ENCODE data around the gene ANKRD31.
"Not testable (repeated sequence)": the region's sequence is repeated elsewhere in the genome, so short reads cannot be mapped to it uniquely, and the experiment has no call there.

Gene ANKRD31

GRCh38 chr5:75226916-75227315 lies 9.8 kb downstream of the ANKRD31 start:
- no peak for DNase-seq (ENCODE audit: extremely low read depth in 1 of 2, low read depth in 1 of 2)

- DNase-seq (ENCODE audit: extremely low read depth in 1 of 2, low read depth in 1 of 2), result no peak
These were observed 11.2 kb downstream of the ANKRD31 start for GRCh38 chr5:75225506-75225905.

- DNase-seq (ENCODE audit: extremely low read depth in 1 of 2, low read depth in 1 of 2), result not testable (repeated sequence)
These were observed 15.9 kb downstream of the ANKRD31 start for GRCh38 chr5:75220787-75221186.

GRCh38 chr5:75214928-75215327 lies 21.8 kb downstream of the ANKRD31 start:
- DNase-seq (ENCODE audit: extremely low read depth in 1 of 2, low read depth in 1 of 2), result no peak

- no peak for DNase-seq (ENCODE audit: extremely low read depth in 1 of 2, low read depth in 1 of 2)
These were observed 22.3 kb downstream of the ANKRD31 start for GRCh38 chr5:75214409-75214808.

GRCh38 chr5:75203604-75204003 lies 33.1 kb downstream of the ANKRD31 start:
- no peak for DNase-seq (ENCODE audit: extremely low read depth in 1 of 2, low read depth in 1 of 2)

GRCh38 chr5:75202935-75203334 lies 33.7 kb downstream of the ANKRD31 start:
- DNase-seq (ENCODE audit: extremely low read depth in 1 of 2, low read depth in 1 of 2), result no peak

GRCh38 chr5:75200776-75201175 lies 35.9 kb downstream of the ANKRD31 start:
- no peak for DNase-seq (ENCODE audit: extremely low read depth in 1 of 2, low read depth in 1 of 2)

GRCh38 chr5:75199946-75200345 lies 36.7 kb downstream of the ANKRD31 start:
- no peak for DNase-seq (ENCODE audit: extremely low read depth in 1 of 2, low read depth in 1 of 2)

- no peak for DNase-seq (ENCODE audit: extremely low read depth in 1 of 2, low read depth in 1 of 2)
These were observed 37.6 kb downstream of the ANKRD31 start for GRCh38 chr5:75199071-75199470.

- no peak for DNase-seq (ENCODE audit: extremely low read depth in 1 of 2, low read depth in 1 of 2)
These were observed 38.9 kb downstream of the ANKRD31 start for GRCh38 chr5:75197745-75198144.

GRCh38 chr5:75192804-75193203 lies 43.9 kb downstream of the ANKRD31 start:
- no peak for DNase-seq (ENCODE audit: extremely low read depth in 1 of 2, low read depth in 1 of 2)

GRCh38 chr5:75192264-75192663 lies 44.4 kb downstream of the ANKRD31 start:
- DNase-seq (ENCODE audit: extremely low read depth in 1 of 2, low read depth in 1 of 2), result no peak

- no peak for DNase-seq (ENCODE audit: extremely low read depth in 1 of 2, low read depth in 1 of 2)
These were observed 46.5 kb downstream of the ANKRD31 start for GRCh38 chr5:75190227-75190626.

- no peak for DNase-seq (ENCODE audit: extremely low read depth in 1 of 2, low read depth in 1 of 2)
These were observed 47.3 kb downstream of the ANKRD31 start for GRCh38 chr5:75189353-75189752.

GRCh38 chr5:75185763-75186162 lies 50.9 kb downstream of the ANKRD31 start:
- no peak for DNase-seq (ENCODE audit: extremely low read depth in 1 of 2, low read depth in 1 of 2)

- not testable (repeated sequence) for DNase-seq (ENCODE audit: extremely low read depth in 1 of 2, low read depth in 1 of 2)
These were observed 60.7 kb downstream of the ANKRD31 start for GRCh38 chr5:75176009-75176408.

- DNase-seq (ENCODE audit: extremely low read depth in 1 of 2, low read depth in 1 of 2), result not testable (repeated sequence)
These were observed 61.8 kb downstream of the ANKRD31 start for GRCh38 chr5:75174872-75175271.

- DNase-seq (ENCODE audit: extremely low read depth in 1 of 2, low read depth in 1 of 2), result no peak
These were observed 67.2 kb downstream of the ANKRD31 start for GRCh38 chr5:75169516-75169915.

- DNase-seq (ENCODE audit: extremely low read depth in 1 of 2, low read depth in 1 of 2), result no peak
These were observed 68.5 kb downstream of the ANKRD31 start for GRCh38 chr5:75168026-75168735.

GRCh38 chr5:75167345-75167744 lies 69.3 kb downstream of the ANKRD31 start:
- DNase-seq (ENCODE audit: extremely low read depth in 1 of 2, low read depth in 1 of 2), result no peak

- DNase-seq (ENCODE audit: extremely low read depth in 1 of 2, low read depth in 1 of 2), result not testable (repeated sequence)
These were observed 75.2 kb downstream of the ANKRD31 start for GRCh38 chr5:75161508-75161907.

GRCh38 chr5:75156585-75156984 lies 80.1 kb downstream of the ANKRD31 start:
- no peak for DNase-seq (ENCODE audit: extremely low read depth in 1 of 2, low read depth in 1 of 2)
